Suprapubic skin (tissue), 4 donors: ENCODE measurements around the gene DDOST.

Experiments
- POLR2A ChIP-seq, 2 donors: fragments of 450-650 bp; IDR thresholded peaks; one replicate each; pipeline ENCODE4 v1.6.1; 2017; ENCODE audit warnings: antibody characterized with exemption in 2 of 2, mild to moderate bottlenecking in 2 of 2, moderate library complexity in 2 of 2
- POLR2AphosphoS5 ChIP-seq, 3 donors: sonication (generic); formaldehyde crosslinking; IDR thresholded peaks; one replicate each; pipeline ENCODE4 v1.6.1; 2017; ENCODE audit warnings: antibody characterized with exemption in 3 of 3
- TF ChIP-seq, protein P1 (sequence below), 2 donors: fragments of 200-600 bp in 1 of 2; fragments of 450-650 bp in 1 of 2; sonication (generic) in 1 of 2; IDR thresholded peaks; one replicate each; pipeline ENCODE4 v1.5.1; 2016 to 2019; ENCODE audit warnings: antibody characterized with exemption in 2 of 2, mild to moderate bottlenecking in 1 of 2, moderate library complexity in 1 of 2

DNA sequence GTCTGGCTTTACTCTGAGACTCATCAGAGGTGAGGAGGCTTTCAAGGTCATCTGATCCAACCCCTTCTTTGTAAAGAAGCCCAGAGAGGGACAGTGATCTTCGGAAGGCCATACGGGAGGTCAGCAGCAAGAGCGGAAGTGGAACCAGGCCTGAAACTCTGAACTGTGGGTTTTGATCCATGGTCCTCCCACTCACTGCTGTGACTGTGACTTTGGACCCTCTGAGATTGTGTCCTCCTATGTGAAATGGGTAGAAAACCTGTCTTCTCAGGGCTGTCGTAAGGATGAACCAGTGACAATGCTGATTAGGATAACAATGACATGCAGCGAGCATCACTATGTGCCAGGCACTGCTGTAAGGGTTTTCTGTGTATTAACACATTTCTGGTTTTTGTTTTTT is 9.8 kb upstream of the DDOST start:
- TF ChIP-seq POLR2AphosphoS5 (IDR thresholded peaks at IDR 0.05) = no peak
- TF ChIP-seq, protein P1, sequence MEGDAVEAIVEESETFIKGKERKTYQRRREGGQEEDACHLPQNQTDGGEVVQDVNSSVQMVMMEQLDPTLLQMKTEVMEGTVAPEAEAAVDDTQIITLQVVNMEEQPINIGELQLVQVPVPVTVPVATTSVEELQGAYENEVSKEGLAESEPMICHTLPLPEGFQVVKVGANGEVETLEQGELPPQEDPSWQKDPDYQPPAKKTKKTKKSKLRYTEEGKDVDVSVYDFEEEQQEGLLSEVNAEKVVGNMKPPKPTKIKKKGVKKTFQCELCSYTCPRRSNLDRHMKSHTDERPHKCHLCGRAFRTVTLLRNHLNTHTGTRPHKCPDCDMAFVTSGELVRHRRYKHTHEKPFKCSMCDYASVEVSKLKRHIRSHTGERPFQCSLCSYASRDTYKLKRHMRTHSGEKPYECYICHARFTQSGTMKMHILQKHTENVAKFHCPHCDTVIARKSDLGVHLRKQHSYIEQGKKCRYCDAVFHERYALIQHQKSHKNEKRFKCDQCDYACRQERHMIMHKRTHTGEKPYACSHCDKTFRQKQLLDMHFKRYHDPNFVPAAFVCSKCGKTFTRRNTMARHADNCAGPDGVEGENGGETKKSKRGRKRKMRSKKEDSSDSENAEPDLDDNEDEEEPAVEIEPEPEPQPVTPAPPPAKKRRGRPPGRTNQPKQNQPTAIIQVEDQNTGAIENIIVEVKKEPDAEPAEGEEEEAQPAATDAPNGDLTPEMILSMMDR (IDR thresholded peaks at IDR 0.05) = no peak
- no peak for TF ChIP-seq POLR2A (IDR thresholded peaks at IDR 0.05)
